NCI-H1436 treated with DMSO at 0.1 percent for 48 hours (cell line): Measurements from ENCODE around the gene PTGER1.

ENCODE experiments used
- DNase-seq: peaks from one replicate; lab custom pipeline; 2025; lab: John Stamatoyannopoulos, UW

The PTGER1 gene

GRCh38 chr19:14441041-14441938 lies 33.9 kb downstream of the PTGER1 start:
- no peak for DNase-seq

- no peak for DNase-seq
These were observed 35.1 kb downstream of the PTGER1 start for GRCh38 chr19:14440049-14440448.

- no peak for DNase-seq
These were observed 36.1 kb downstream of the PTGER1 start for GRCh38 chr19:14439014-14439413.

GRCh38 chr19:14437578-14438140 lies 37.5 kb downstream of the PTGER1 start:
- no peak for DNase-seq

- no peak for DNase-seq
These were observed 39.7 kb downstream of the PTGER1 start for GRCh38 chr19:14435320-14436050.

- DNase-seq = no peak
These were observed 40.4 kb downstream of the PTGER1 start for GRCh38 chr19:14434543-14435319.

- no peak for DNase-seq
These were observed 41.3 kb downstream of the PTGER1 start for GRCh38 chr19:14433554-14434501.

- DNase-seq = no peak
These were observed 42.2 kb downstream of the PTGER1 start, which contains the start of gene PKN1 for GRCh38 chr19:14432791-14433553. Gene PKN1 (plus strand): TSS chr19:14433306. CDS start chr19:14433522, 216 bp downstream.

- no peak for DNase-seq
These were observed 44.4 kb downstream of the PTGER1 start for GRCh38 chr19:14430712-14431111.

GRCh38 chr19:14428882-14429416 lies 46.2 kb downstream of the PTGER1 start:
- DNase-seq = no peak

- no peak for DNase-seq
These were observed 47.7 kb downstream of the PTGER1 start for GRCh38 chr19:14427461-14427860.

GRCh38 chr19:14425696-14426138 lies 49.4 kb downstream of the PTGER1 start:
- no peak for DNase-seq
